ENCODE data around the gene SCARB1.

SCARB1 gene

DNA sequence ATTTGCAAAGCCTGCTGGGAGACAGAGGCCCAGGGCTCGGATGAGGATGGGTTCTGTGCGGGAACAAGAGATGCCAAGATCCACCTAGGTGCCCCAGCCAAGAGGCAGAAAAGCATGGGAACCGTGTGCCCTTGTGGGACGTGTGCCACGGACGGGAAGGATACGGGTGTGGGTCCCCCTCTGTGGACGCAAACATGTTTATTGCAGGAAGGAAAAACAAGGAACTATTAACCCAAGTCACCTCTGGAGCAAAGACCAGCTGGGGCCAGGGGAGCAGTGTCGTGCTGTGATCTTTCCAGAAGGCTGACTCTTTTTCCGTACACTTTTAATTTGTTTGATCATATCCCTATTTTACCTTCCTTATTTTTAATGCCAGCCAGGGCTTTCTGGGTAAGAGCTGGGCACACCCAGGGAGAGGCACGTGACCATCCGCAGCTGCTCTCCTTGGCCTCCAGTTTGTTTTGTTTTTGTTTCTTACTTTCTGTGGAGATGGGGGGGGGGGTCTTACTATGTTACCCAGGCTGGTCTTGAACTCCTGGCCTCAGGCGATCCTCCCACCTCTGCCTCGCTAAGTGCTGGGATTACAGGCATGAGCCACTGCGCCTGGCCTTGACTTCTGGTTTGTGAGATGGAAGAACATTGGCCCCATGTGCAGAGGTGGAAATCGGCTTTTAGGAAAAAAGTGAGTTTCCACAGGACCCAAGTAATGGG lies 20.7 kb downstream of the SCARB1 start:
- Histone ChIP-seq H3K36me3 (ENCODE audit: control insufficient read depth, insufficient read depth, low read length) (no peaks in the 10 kb centered on the region), H3K4me3 (ENCODE audit: insufficient read depth, low read depth, low read length) (no peak overlapping the region), H3K27ac (ENCODE audit: insufficient read depth, low read depth, low read length, poor library complexity, severe bottlenecking) (no peak overlapping the region), H3K27me3 (ENCODE audit: control insufficient read depth, insufficient read depth, low read length, poor library complexity, severe bottlenecking) (no peaks in the 10 kb centered on the region), H3K9me3 (ENCODE audit: control insufficient read depth, low read length) (no peaks in the 10 kb centered on the region), H3K4me1 (ENCODE audit: control insufficient read depth, insufficient read depth, low read length) (peaks cover 17% of the 10 kb centered on the region)
- 86 to 89% methylated on average over 16 of the region's 16 CpGs for WGBS, 2 experiments

- no peak overlapping the region for H3K27ac ChIP-seq (ENCODE audit: insufficient read depth, low read depth, low read length, poor library complexity, severe bottlenecking)
- no peaks in the 10 kb centered on the region for H3K9me3 ChIP-seq (ENCODE audit: control insufficient read depth, low read length)
- 86% methylated on average over 14 of the region's 14 CpGs for WGBS, 2 experiments
- H3K4me1 ChIP-seq (ENCODE audit: control insufficient read depth, insufficient read depth, low read length) = peaks cover 17% of the 10 kb centered on the region
- no peak overlapping the region for H3K4me3 ChIP-seq (ENCODE audit: insufficient read depth, low read depth, low read length)
- H3K27me3 ChIP-seq (ENCODE audit: control insufficient read depth, insufficient read depth, low read length, poor library complexity, severe bottlenecking) = no peaks in the 10 kb centered on the region
- H3K36me3 ChIP-seq (ENCODE audit: control insufficient read depth, insufficient read depth, low read length) = no peaks in the 10 kb centered on the region
Observed at GRCh38 chr12:124842073-124842749, 21.5 kb downstream of the SCARB1 start.

GRCh38 chr12:124841558-124841945 lies 22.1 kb downstream of the SCARB1 start:
- Histone ChIP-seq H3K27ac (ENCODE audit: insufficient read depth, low read depth, low read length, poor library complexity, severe bottlenecking) (no peak overlapping the region), H3K9me3 (ENCODE audit: control insufficient read depth, low read length) (no peaks in the 10 kb centered on the region), H3K4me1 (ENCODE audit: control insufficient read depth, insufficient read depth, low read length) (peaks cover 17% of the 10 kb centered on the region), H3K27me3 (ENCODE audit: control insufficient read depth, insufficient read depth, low read length, poor library complexity, severe bottlenecking) (no peaks in the 10 kb centered on the region), H3K36me3 (ENCODE audit: control insufficient read depth, insufficient read depth, low read length) (no peaks in the 10 kb centered on the region), H3K4me3 (ENCODE audit: insufficient read depth, low read depth, low read length) (no peak overlapping the region)
- WGBS, 2 experiments = 91% methylated on average over 7 of the region's 7 CpGs

GRCh38 chr12:124837958-124838803 lies 25.5 kb downstream of the SCARB1 start:
- WGBS, 2 experiments = 77 to 83% methylated on average over 15 to 16 of the region's 16 CpGs
- Histone ChIP-seq H3K36me3 (ENCODE audit: control insufficient read depth, insufficient read depth, low read length) (no peaks in the 10 kb centered on the region), H3K27me3 (ENCODE audit: control insufficient read depth, insufficient read depth, low read length, poor library complexity, severe bottlenecking) (peaks cover 6% of the 10 kb centered on the region), H3K4me3 (ENCODE audit: insufficient read depth, low read depth, low read length) (no peak overlapping the region), H3K9me3 (ENCODE audit: control insufficient read depth, low read length) (no peaks in the 10 kb centered on the region), H3K27ac (ENCODE audit: insufficient read depth, low read depth, low read length, poor library complexity, severe bottlenecking) (no peak overlapping the region), H3K4me1 (ENCODE audit: control insufficient read depth, insufficient read depth, low read length) (peaks cover 12% of the 10 kb centered on the region)

GRCh38 chr12:124837249-124837897 lies 26.3 kb downstream of the SCARB1 start:
- peaks cover 6% of the 10 kb centered on the region for H3K27me3 ChIP-seq (ENCODE audit: control insufficient read depth, insufficient read depth, low read length, poor library complexity, severe bottlenecking)
- peaks cover 12% of the 10 kb centered on the region for H3K4me1 ChIP-seq (ENCODE audit: control insufficient read depth, insufficient read depth, low read length)
- no peak overlapping the region for H3K4me3 ChIP-seq (ENCODE audit: insufficient read depth, low read depth, low read length)
- H3K9me3 ChIP-seq (ENCODE audit: control insufficient read depth, low read length) = no peaks in the 10 kb centered on the region
- WGBS, 2 experiments = 82 to 83% methylated on average over 4 of the region's 4 CpGs
- no peak overlapping the region for H3K27ac ChIP-seq (ENCODE audit: insufficient read depth, low read depth, low read length, poor library complexity, severe bottlenecking)
- H3K36me3 ChIP-seq (ENCODE audit: control insufficient read depth, insufficient read depth, low read length) = no peaks in the 10 kb centered on the region

DNA sequence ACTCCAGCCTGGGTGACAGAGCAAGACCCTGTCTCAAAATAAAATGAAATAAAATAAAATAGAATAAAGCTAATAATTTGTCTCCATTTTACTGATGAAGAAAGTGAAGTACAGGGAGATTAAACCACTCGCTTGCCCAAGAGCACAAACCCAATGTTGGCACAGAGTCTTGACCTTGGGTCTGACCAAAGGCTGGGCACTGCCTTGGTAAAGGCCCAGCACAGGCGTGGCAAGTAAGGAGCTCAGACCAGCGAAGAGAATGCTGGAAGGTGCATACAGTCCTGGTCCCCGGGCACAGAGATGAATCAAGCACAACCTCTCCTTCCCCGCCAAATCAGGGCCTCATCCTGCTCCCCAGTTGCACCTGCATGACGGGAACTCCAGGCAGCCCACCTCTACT lies 26.9 kb downstream of the SCARB1 start:
- H3K4me3 ChIP-seq (ENCODE audit: insufficient read depth, low read depth, low read length) = no peak overlapping the region
- H3K27me3 ChIP-seq (ENCODE audit: control insufficient read depth, insufficient read depth, low read length, poor library complexity, severe bottlenecking) = peaks cover 6% of the 10 kb centered on the region
- no peaks in the 10 kb centered on the region for H3K9me3 ChIP-seq (ENCODE audit: control insufficient read depth, low read length)
- peaks cover 8% of the 10 kb centered on the region for H3K4me1 ChIP-seq (ENCODE audit: control insufficient read depth, insufficient read depth, low read length)
- H3K27ac ChIP-seq (ENCODE audit: insufficient read depth, low read depth, low read length, poor library complexity, severe bottlenecking) = no peak overlapping the region
- H3K36me3 ChIP-seq (ENCODE audit: control insufficient read depth, insufficient read depth, low read length) = no peaks in the 10 kb centered on the region
- WGBS, 2 experiments = 94% methylated on average over 6 of the region's 6 CpGs

- Histone ChIP-seq H3K27ac (ENCODE audit: insufficient read depth, low read depth, low read length, poor library complexity, severe bottlenecking) (no peak overlapping the region), H3K36me3 (ENCODE audit: control insufficient read depth, insufficient read depth, low read length) (no peaks in the 10 kb centered on the region), H3K9me3 (ENCODE audit: control insufficient read depth, low read length) (no peaks in the 10 kb centered on the region), H3K4me3 (ENCODE audit: insufficient read depth, low read depth, low read length) (no peak overlapping the region), H3K4me1 (ENCODE audit: control insufficient read depth, insufficient read depth, low read length) (peaks cover 11% of the 10 kb centered on the region), H3K27me3 (ENCODE audit: control insufficient read depth, insufficient read depth, low read length, poor library complexity, severe bottlenecking) (peaks cover 6% of the 10 kb centered on the region)
- 88 to 90% methylated on average over 17 of the region's 17 CpGs for WGBS, 2 experiments
Observed at GRCh38 chr12:124835656-124836410, 27.8 kb downstream of the SCARB1 start.

GRCh38 chr12:124834822-124835221 lies 28.8 kb downstream of the SCARB1 start:
- H3K27ac ChIP-seq (ENCODE audit: insufficient read depth, low read depth, low read length, poor library complexity, severe bottlenecking) = no peak overlapping the region
- no peaks in the 10 kb centered on the region for H3K36me3 ChIP-seq (ENCODE audit: control insufficient read depth, insufficient read depth, low read length)
- no peaks in the 10 kb centered on the region for H3K9me3 ChIP-seq (ENCODE audit: control insufficient read depth, low read length)
- no peak overlapping the region for H3K4me3 ChIP-seq (ENCODE audit: insufficient read depth, low read depth, low read length)
- 91 to 92% methylated on average over 9 of the region's 9 CpGs for whole genome bisulfite sequencing, 2 experiments
- peaks cover 6% of the 10 kb centered on the region for H3K27me3 ChIP-seq (ENCODE audit: control insufficient read depth, insufficient read depth, low read length, poor library complexity, severe bottlenecking)
- H3K4me1 ChIP-seq (ENCODE audit: control insufficient read depth, insufficient read depth, low read length) = peaks cover 11% of the 10 kb centered on the region

DNA sequence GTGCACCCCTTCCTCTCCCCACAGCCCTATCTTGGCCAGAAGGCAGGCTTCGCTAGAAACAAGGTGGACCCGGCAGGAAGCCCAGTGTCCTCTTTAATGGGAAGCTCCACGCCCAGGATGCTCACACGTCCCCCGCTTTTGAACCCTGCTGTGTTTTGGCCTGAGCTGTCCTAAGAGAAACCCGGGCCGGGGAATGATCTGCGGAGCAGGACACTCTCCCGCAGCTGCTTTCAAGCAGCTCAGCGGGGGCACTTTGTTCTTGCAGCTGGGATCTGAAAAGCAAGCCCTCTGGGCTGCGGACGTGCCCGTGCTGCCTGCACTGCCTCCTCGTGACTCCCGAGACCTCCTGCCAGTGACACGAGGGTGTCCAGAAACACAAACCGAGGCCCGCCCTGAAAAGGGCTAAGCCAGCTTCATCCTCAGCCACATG lies 30.0 kb downstream of the SCARB1 start:
- H3K4me3 ChIP-seq (ENCODE audit: insufficient read depth, low read depth, low read length) = no peak overlapping the region
- H3K36me3 ChIP-seq (ENCODE audit: control insufficient read depth, insufficient read depth, low read length) = no peaks in the 10 kb centered on the region
- H3K27me3 ChIP-seq (ENCODE audit: control insufficient read depth, insufficient read depth, low read length, poor library complexity, severe bottlenecking) = peaks cover 6% of the 10 kb centered on the region
- no peak overlapping the region for H3K27ac ChIP-seq (ENCODE audit: insufficient read depth, low read depth, low read length, poor library complexity, severe bottlenecking)
- 0 to 1% methylated on average over 18 of the region's 18 CpGs for WGBS, 2 experiments
- peaks cover 11% of the 10 kb centered on the region for H3K4me1 ChIP-seq (ENCODE audit: control insufficient read depth, insufficient read depth, low read length)
- no peaks in the 10 kb centered on the region for H3K9me3 ChIP-seq (ENCODE audit: control insufficient read depth, low read length)
